HG03520 (cell line): ENCODE results near the gene ZNF584.
"Not testable (repeated sequence)": the region's sequence is repeated elsewhere in the genome, so short reads cannot be mapped to it uniquely, and the experiment has no call there.

Experiments used
- ATAC-seq: cut with Tn5 transposase; IDR thresholded peaks from one replicate; pipeline ENCODE4 v1.9.1; 2021; ENCODE audit warnings: mild to moderate bottlenecking, moderate library complexity; ENCODE audit not compliant: unreplicated experiment

Gene ZNF584

DNA sequence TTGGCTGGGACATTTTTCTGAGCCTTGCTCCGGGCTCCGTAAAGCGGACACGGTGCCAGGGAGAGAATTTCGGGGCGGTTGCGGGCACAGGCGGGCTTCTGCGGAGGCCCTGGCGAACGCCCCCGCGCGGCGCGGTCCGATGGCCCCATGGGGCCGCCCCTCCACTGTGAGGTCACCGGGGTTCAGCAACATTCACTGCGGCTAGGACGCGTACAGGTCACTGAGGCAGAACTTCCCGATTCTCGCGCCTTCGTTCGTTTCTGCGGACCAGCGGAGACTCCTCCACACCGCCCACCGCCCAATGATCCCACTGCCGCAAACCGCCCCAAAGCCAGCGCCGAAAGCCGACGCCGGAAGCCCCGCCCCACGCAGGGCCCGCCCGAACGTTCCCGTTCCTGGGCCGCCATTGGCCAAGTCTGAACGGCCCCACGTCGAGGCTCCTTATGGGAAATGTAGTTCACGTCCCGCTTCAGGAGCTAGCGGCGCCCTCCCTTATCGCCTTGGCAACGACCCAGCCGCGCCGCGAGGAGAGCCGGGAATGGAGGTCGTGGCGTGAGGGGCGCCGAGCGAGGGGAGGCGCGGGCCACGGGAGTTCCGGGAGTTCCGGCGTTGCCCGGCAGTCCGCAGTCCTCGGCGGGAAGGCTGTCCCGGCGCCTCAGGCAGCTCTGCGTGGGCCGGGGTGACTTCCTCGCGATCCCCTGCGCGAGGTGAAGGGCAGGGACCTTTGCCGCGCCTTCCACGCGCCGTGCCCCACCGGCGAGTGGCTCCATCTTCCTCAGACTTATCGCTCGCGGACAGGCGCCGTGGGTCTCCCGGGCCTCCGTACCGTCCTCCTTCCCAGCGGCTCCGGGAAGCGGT is at the start of gene ZNF584:
ZNF584 (plus strand) TSS at position 498 of the 858 bp plus-strand sequence. CDS start 499 bp downstream, outside the sequence.
- peak; percentile 82 for ATAC-seq

DNA sequence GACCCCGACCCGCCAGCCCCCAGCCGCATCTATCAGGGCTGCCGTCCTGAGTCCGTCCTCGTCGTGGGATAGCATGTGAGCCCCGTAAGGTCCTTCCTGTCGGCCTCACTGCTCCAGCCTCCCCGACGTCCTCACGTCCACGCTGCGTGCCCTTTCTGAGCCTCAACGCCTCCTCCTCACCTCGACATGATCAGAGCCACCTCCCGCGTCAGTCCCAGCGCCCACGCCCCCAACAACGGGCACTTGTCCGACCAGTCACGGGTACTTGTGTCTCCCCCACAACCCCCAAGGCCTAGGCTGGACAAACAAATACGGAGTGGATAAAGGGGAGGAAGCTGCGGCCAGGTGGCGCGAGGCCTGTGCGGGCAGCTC is 46.6 kb upstream of the ZNF584 start:
- peak; percentile 13 for ATAC-seq

DNA sequence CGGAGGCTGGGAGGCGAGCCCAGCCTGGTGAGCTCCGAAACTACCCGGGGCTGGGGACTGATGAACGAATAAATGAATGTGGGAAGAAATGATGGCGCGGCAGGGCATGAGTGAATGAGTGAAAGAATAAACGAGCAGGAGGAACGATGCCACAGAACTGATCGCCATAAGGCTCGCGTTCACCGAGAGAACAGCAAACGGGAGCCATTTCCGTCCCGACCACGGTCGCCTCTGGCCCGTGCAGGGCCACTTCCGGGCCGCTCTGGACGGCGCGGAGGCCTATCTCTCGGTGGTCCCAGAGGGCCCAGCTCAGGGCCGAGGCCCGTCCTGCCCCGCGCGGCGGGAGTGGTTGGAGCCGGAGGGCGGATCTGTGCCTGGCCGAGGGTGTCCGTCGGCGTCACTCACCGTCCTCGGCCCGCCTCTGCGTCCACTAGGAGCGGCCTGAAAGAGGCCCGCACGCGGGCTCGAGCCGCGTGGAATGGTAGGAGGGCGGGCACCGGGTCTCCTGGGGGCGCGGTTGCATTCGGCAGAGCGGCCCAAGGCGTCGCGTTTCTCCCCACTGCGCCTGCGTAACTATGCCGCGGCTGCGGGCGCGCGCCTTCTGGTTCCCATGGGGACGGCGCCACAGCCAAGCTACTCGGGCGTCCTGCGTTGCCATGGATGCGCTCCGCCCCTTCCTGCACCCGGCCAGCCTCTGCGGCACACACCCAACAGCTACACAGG is 46.0 kb upstream of the ZNF584 start, which contains the start of gene ZNF497:
ZNF497 (minus strand) TSS at position 480 of the 723 bp plus-strand sequence. CDS start 5,116 bp downstream, outside the sequence.
- peak; percentile 85 for ATAC-seq

DNA sequence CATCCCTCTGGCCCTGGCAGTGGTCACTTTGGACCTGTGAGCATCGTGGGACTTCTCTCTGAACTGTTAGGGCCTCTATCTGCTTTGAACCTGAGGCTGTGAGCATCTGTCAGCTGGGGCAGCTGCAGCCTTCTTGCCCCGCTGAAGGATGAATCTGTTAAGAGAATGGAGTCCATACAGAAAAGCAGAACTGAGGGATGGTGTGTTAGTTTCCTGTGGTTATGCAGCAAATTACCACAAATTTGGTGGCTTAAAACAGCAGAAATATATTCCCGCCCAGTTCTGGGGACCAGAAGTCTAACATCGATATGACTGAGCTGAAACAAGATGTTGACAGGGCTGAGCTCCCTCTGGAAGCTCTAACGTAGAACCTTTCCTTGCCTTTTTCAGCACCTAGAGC is 44.3 kb upstream of the ZNF584 start:
- no peak for ATAC-seq

DNA sequence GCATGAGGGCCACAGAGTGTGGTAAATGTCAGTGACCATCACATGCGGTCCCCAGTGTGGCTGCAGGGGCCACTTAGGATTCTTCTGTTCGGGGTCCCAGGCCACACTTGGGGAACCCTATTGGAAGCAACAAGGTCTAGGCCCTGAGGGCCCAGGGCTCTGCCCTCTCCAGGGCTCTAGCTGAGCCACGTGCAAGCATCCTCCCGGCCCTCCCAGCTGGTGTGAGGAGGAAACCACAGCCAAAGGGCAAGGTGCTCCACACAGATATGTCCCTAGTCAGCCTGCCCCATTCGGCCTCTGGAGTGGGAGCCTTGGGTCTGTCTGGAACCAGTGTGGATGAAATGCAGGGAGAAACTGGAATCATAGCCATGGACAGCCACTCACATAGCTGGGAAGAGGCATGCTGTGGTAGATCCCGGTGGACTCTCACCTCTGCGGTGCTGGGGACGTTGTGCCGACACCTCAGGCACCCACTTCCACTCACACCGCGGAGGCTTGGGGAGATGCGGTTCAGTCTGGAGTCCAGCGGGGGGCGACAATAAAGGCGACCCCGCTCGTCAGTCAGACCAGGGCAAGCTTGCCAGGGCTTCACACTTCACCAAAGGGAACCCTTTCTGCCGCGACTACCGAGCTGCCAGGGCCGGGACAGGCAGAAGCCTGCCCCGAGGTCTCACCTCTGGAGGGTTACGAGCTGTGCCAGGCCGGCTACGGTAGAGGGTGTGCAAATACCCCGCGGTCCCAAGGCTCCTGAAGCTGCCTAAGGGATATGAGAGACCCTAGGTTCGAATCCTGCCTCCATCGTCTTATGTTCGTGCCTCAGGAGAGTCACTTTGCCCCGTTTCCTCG is 41.6 kb upstream of the ZNF584 start:
- ATAC-seq, result no peak

DNA sequence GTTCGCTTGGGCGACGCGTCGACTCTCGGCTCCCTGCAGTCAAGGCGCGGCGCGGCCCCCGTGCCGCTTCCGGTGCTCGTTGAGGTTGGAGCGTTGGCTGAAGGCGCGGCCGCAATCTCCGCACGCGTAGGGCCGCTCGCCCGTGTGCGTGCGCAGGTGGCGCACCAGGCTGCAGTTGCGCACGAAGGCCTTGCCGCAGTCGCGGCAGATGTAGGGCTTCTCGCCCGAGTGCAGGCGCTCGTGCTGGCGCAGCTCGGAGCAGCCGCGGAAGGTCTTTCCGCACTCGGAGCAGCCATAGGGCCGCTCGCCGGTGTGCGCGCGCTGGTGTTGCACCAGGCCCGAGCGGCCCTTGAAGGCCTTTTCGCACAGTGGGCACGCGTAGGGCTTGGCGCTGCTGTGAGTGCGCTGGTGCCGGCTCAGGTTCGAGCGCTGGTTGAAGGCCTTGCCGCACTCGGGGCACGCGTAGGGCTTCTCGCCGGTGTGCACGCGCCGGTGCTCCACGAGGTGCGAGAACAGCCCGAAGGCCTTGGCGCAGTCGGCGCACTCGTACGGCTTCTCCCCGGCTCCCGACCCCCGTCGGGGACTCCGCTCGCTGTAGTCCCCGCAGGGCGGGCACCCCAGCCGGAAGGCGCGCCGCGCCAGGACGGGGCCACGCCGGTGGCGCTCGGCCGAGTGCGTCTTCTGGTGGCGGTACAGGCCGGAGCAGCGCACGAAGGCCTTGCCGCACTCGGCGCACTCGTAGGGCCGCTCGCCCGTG is 40.6 kb upstream of the ZNF584 start:
- ATAC-seq, result no peak

DNA sequence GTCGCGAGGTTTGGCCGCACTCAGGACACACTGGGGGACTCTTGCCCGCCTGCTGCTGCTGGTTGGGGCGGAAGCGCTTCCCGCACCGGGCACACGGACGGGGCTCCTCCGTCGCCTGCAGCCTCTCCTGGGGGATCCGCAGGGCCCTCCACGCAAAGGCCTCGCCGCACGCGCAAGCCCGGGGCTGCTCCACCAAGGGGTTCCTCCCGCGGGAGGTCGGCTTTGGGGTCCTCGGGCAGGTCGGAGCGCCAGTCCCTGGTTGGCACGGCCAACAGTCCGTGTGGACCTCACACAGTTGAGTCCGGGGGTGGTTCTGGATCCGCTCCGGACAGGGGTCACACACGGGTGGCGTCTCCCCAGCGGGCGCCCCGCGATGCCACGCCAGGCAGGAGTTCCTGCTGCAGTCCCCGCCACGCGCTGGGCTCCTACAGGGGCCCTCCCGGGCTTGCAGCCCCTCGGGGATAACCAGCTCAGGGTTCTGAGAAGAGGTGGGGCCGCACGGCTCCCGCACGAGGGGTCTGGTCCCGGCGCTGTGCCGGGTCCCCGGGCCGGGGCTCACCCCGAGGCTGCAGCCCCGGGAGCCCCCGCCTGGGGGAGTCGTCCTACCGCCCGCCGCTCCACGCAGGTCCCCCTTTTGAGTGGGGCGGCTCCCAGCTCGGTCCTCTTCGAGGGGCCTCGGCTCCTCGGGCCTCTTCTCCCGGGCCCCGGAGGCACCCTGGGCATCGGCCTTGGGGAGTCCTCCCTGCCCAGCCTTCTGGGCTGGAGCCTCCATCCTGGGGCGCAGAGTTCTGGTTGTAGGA is 39.7 kb upstream of the ZNF584 start:
- ATAC-seq, result no peak

DNA sequence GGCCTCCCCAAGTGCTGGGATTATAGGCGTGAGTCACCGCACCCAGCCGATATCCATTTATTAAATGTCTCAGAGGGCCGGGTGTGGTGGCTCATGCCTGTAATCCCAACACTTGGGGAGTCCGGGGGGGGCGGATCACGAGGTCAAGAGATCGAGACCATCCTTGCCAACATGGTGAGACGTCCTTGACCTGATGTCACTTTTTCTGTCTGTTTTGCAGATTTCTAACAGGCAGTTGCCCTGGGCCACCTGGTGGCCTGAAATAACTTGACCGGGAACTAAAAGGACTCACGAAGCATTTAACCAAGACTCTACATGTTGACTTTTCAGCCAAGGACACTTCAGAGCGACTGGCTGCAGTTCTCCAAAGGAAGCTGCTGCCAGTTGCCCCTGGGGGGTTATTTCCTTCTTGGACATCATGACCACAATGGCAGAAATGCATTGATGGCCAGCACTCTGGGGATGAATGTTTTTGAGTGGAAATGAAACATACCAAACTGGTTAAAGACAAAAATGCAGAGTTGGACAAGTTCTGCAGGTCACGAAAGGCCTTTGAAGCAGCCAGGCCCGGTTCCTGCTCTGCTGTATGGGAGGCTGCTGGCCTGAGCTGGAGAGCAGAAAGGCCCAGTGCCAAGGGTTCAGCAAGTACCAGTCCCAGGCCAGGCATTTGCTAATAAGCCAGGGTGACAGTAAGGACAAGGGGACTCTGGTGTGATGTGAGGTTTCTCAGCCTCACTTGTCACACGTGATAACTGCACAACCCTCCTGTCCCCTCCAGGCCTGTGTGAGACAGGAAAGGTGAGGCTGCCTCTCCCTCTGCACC is 35.9 kb upstream of the ZNF584 start:
- ATAC-seq, result no peak

DNA sequence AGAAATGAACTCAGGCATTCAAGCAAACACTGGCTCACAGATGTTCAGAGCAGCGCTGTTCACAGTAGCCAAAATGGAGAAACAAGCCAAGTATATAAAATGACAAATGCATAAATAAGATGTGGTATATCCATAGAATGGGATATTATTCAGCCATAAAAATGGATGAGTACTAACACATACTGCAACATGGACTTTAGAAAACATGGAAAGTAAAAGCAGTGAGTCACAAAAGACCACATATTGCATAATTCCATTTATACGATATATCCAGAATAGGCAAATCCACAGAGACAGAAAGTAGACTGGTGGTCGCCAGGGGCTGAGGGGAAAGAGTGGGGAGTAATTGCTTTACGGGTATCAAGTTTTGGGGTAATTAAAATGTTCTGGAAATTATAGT is 34.2 kb upstream of the ZNF584 start:
- ATAC-seq, result no peak

DNA sequence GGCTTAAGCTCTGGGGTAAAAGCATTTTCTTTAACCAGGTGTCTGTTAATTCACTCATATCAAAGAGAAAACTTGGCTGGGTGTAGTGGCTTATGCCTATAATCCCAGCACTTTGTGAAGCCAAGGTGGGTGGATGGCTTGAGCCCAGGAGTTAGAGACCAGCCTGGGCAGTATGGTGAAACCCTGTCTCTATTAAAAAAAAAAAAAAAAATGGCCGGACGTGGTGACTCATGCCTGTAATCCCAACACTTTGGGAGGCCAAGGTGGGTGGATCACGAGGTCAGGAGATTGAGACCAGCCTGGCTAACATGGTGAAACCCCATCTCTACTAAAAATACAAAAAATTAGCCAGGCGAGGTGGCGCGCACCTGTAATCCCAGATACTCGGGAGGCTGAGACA is 31.7 kb upstream of the ZNF584 start:
- ATAC-seq, result not testable (repeated sequence)

DNA sequence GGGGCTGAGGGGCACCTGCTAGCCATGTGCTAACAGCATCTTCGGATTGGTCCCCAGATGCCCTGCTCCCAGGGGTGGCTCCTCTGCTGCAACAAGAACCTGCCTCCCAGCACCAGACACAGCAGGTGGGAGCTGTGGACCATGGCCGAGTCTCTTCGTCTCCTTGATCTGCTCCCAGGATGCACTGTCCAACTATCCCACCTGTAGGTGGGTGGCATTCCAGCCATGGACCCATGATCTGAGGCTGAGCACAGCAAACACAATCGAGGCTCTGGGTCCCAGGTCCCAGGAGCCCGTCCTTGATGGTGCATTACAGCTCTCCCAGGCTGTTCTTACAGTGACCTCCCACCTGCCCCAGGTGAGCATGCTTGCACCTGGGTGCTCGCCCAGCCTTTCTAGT is 29.2 kb upstream of the ZNF584 start:
- no peak for ATAC-seq

DNA sequence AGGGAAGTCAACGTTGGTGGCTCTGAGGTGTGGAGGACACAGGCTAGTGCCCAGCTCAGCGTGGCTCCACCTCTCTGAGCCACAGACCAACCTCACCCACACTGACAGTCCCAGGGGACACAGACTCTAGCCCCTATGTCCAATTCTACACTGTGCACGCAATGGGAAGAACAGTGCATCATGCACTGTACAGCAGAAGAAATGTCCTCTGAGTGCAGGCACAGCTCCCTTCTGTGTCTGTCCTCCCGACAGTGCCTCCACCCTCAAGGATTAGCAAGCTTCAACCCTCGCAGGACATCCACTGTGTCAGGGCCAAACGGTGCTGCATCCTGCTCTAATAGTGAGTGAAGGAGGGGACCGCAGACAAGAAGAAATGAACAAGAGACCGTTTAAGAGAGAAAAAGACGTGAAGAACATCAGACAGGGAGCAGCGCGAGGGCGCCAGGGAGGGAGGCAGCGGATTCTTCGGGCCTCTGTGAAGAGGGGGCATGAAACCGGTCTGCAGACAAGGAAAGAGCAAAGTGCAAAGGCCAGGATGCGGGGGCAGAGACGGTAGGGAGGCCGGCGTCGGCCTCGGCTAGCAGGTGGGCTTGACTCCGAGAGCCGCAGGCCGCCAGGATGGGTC is 28.3 kb upstream of the ZNF584 start:
- ATAC-seq, result no peak

DNA sequence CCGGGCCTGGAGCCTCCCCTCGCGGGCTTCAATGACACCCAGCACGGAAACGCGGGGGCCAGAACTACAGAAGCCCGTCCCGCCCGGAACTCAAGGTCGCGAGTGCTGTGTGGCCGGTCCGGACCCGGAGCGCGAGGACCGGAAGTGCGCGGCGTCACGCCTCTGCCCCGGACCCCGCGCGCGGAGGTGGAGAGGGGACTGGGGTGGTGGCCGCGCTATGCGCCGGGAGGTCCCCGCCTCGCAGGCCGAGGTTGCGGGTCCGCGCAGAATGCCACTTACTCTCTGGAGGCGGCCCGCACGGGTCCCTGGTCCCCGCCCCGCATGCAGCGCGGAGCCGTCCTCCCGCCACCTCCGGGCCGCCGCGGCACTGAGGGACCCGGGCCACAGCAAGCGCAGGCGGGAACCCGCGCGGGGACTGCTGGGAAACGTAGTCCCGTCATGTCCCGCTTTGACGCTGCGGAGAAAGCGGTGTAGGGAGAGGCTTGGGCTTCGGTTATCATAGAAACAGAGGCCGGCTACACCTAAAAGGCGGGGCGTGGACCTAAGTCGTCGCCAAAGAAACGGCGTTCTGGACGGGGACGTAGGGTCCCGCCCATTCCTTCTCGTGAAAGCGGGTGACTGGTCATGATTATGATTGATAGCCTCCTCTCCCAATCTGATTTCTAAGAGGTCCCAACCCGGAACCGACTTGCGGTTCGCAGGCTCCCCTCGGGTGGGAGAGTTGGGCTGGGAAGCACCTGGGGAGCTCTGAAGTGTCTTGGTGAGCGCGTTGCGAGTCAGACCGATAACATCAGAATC is 27.6 kb upstream of the ZNF584 start, which contains the start of gene ZNF837:
ZNF837 (minus strand) TSS at position 369 of the 798 bp plus-strand sequence. CDS start 11,698 bp downstream, outside the sequence.
- peak; percentile 79 for ATAC-seq

DNA sequence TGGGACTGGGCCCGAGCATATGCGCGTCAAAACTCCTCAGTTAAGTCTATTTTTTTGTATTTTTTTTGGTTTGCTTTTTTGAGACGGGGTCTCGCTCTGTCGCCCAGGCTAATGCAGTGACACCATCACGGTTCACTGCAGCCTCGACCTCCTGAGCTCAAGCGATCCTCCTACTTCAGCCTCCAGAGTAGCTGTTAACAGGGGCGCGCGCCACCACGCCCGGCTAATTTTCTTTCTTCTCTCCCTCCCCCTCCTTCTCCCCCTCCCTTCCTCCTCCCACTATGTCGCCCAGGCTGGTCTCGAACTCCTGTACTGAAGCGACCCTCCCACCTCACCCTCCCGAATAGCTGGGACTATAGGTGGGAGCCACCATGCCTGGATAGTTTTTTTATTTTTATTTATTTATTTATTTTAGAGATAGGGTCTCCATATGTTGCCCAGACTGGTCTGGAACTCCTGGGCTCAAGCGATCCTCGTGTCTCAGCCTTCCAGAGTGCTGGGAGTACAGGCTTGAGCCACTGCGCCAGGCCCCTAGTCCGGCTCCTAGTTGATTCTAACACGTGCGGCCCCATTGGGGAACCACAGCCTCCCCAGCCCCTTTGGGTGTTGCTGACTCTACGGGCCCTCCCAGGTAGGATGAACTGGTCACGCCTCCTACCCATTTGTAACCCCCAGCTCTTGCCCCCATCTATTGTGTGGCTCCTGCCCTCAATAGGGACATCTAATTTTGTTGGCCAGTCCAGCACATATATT is 26.8 kb upstream of the ZNF584 start:
- no peak for ATAC-seq

DNA sequence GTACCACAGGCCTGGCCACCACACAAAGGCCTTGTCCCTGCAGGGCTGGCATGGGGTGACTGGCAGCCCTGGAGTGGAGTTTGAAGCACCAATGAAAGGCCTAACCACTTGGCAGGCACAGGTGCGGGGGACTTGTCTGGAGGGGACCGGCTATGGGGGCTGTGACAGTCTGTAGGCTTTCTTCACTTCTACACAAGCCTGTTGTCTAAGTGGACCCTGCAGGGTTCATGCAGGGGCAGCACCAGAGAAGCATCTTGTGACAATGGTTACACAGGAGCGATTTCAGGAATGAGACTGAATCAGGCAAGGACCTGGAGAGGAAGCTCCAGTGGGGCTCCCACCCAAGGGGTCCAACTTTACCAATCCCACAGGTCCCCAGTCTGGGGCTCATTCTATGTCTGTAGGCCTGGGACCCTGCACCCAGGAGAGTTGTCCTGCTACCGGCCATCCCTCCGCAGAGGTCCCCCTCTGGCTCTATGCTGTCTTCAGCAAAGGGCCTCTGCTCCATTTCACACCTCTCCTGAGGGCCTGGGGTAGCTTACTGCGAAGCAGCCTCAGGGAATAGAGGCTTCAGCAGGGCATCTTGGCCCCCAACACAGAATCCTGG is 25.3 kb upstream of the ZNF584 start:
- ATAC-seq, result no peak

DNA sequence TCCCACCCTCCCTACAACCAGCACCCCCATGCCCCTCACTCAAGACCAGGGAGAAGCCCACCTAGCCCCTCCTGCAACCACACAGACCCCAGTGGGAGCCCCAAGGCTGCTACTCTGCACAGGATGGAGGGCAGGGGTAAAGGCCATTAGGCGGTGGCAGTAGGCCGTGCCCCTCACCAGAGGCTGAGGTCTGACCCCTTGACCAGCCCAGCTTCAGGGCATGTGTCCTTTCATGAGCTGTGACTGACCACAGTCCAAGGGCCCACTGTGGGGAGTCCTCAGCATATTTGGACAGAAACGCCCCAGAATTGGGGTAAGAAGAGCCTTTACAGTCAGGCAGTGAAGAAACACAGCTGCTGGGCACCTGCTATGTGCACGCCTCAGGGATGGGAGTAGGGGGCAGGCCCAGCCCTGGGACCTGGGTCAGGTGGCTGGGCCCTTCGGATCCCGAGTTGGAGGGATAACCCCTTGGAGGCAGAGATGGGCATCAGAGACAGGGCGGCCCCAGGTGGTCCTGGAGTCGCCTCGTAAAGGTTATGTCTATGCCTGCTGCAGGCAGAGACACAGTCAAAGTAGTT is 23.0 kb upstream of the ZNF584 start:
- ATAC-seq, result no peak
